A673 (cell line): ENCODE results near the gene SDK1. TPM values are rescaled to one million over a fixed set of nuclear protein-coding genes. Genes with fewer than 3 reads are reported as not detected.

Experiments
- BruUV-seq: library from RNA; stranded (reverse); fragments of 400-500 nt; replicated peaks from 2 replicates; lab custom pipeline; 2021; lab: Mats Ljungman, UMichigan
- CTCF ChIA-PET: fragments of 300-600 bp; sonication (Branson Sonifier 250); formaldehyde crosslinking; loops from one replicate; lab custom pipeline; 2022; ENCODE audit warnings: antibody characterized with exemption; lab: Charles Lee
- POLR2A ChIA-PET: fragments of 300-600 bp; sonication (Branson Sonifier 250); formaldehyde crosslinking; loops from one replicate; lab custom pipeline; 2022; ENCODE audit warnings: antibody characterized with exemption; ENCODE audit not compliant: low non-redundant PET; lab: Charles Lee
- DNase-seq: peaks from one replicate; pipeline ENCODE4 v3.0.0-alpha.2; 2015; ENCODE audit warnings: low spot score
- H3K27ac ChIP-seq: fragments of 200-600 bp; sonication (generic); 2 replicates; pipeline ENCODE4 v1.5.1; 2016; ENCODE audit warnings: mixed run types, low read depth, mild to moderate bottlenecking, mixed read lengths, antibody characterized with exemption, low read length; ENCODE audit not compliant: poor library complexity, severe bottlenecking
- H3K27me3 ChIP-seq: fragments of 200-600 bp; sonication (generic); replicated peaks from 2 replicates; pipeline ENCODE4 v1.6.1; 2017; ENCODE audit warnings: mixed run types, low read depth, mild to moderate bottlenecking, mixed read lengths, antibody characterized with exemption, low read length; ENCODE audit not compliant: insufficient read depth, poor library complexity
- H3K36me3 ChIP-seq: fragments of 200-600 bp; sonication (generic); 2 replicates; pipeline ENCODE4 v1.6.1; 2016; ENCODE audit warnings: mixed run types, mild to moderate bottlenecking, mixed read lengths, antibody characterized with exemption, low read length; ENCODE audit not compliant: insufficient read depth, poor library complexity, severe bottlenecking
- H3K4me1 ChIP-seq: fragments of 200-600 bp; sonication (generic); 2 replicates; pipeline ENCODE4 v1.6.1; 2017; ENCODE audit warnings: mixed run types, mild to moderate bottlenecking, mixed read lengths, antibody characterized with exemption, low read length; ENCODE audit not compliant: insufficient read depth, poor library complexity, severe bottlenecking
- H3K4me3 ChIP-seq: fragments of 200-600 bp; sonication (generic); 2 replicates; pipeline ENCODE4 v1.5.1; 2016; ENCODE audit warnings: low read depth, mixed run types, mild to moderate bottlenecking, mixed read lengths, low read length; ENCODE audit not compliant: poor library complexity, severe bottlenecking
- H3K9me3 ChIP-seq: fragments of 200-600 bp; sonication (generic); 2 replicates; pipeline ENCODE4 v1.6.1; 2016; ENCODE audit warnings: mixed run types, low read depth, mild to moderate bottlenecking, mixed read lengths, antibody characterized with exemption, low read length; ENCODE audit not compliant: poor library complexity, severe bottlenecking
- EZH2 ChIP-seq: fragments of 200-600 bp; sonication (generic); IDR thresholded peaks from 2 replicates; pipeline ENCODE4 v1.6.1; 2017; ENCODE audit warnings: borderline replicate concordance, low read depth, mild to moderate bottlenecking, mixed read lengths, antibody characterized with exemption, low read length; ENCODE audit not compliant: poor library complexity, severe bottlenecking
- intact Hi-C: fragments of 100-400 bp; cut with micrococcal nuclease; formaldehyde crosslinking; loops from one replicate; pipeline ENCODE4 v1.10.0; 2022; ENCODE audit not compliant: unreplicated experiment
- total RNA-seq: library from RNA; stranded (reverse); gene quantifications from 2 replicates; pipeline ENCODE4 v1.2.3, GENCODE V29; 2021
- TF ChIP-seq, protein P1 (sequence below): fragments of 300-800, 200-600 bp; sonication (generic); conservative IDR thresholded peaks from 2 replicates; pipeline ENCODE4 v1.5.1; 2017; ENCODE audit warnings: low read depth, mild to moderate bottlenecking, antibody characterized with exemption, low read length, moderate library complexity, mixed read lengths

SDK1 gene
- total RNA-seq, 1 experiment from 2014 or later = 14.7 TPM

GRCh38 chr7:4149645-4150044 lies 848.6 kb downstream of the SDK1 start:
- TF ChIP-seq, protein P1, sequence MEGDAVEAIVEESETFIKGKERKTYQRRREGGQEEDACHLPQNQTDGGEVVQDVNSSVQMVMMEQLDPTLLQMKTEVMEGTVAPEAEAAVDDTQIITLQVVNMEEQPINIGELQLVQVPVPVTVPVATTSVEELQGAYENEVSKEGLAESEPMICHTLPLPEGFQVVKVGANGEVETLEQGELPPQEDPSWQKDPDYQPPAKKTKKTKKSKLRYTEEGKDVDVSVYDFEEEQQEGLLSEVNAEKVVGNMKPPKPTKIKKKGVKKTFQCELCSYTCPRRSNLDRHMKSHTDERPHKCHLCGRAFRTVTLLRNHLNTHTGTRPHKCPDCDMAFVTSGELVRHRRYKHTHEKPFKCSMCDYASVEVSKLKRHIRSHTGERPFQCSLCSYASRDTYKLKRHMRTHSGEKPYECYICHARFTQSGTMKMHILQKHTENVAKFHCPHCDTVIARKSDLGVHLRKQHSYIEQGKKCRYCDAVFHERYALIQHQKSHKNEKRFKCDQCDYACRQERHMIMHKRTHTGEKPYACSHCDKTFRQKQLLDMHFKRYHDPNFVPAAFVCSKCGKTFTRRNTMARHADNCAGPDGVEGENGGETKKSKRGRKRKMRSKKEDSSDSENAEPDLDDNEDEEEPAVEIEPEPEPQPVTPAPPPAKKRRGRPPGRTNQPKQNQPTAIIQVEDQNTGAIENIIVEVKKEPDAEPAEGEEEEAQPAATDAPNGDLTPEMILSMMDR = no peak
- no peak for TF ChIP-seq EZH2
- CTCF ChIA-PET = no interaction called here
- no TSS peak for BruUV-seq

GRCh38 chr7:4150731-4151130 lies 849.7 kb downstream of the SDK1 start:
- Histone ChIP-seq H3K36me3 (no peaks in the 10 kb centered on the region), H3K4me3 (no peak overlapping the region), H3K4me1 (no peaks in the 10 kb centered on the region), H3K27me3 (no peaks in the 10 kb centered on the region), H3K27ac (no peak overlapping the region), H3K9me3 (no peaks in the 10 kb centered on the region)
- no peak for DNase-seq
- TF ChIP-seq, protein P1 = no peak
- no peak for TF ChIP-seq EZH2
- BruUV-seq = no TSS peak
- intact Hi-C loops = no loop called here
- CTCF ChIA-PET = no interaction called here
- POLR2A ChIA-PET = no interaction called here

More at GRCh38 chr7:4149645-4150044, 848.6 kb downstream of the SDK1 start:
- Histone ChIP-seq H3K9me3 (no peaks in the 10 kb centered on the region), H3K36me3 (no peaks in the 10 kb centered on the region), H3K4me1 (no peaks in the 10 kb centered on the region), H3K27me3 (no peaks in the 10 kb centered on the region), H3K27ac (no peak overlapping the region), H3K4me3 (no peak overlapping the region)
- POLR2A ChIA-PET = no interaction called here
- no peak for DNase-seq
- intact Hi-C loops = no loop called here

DNA sequence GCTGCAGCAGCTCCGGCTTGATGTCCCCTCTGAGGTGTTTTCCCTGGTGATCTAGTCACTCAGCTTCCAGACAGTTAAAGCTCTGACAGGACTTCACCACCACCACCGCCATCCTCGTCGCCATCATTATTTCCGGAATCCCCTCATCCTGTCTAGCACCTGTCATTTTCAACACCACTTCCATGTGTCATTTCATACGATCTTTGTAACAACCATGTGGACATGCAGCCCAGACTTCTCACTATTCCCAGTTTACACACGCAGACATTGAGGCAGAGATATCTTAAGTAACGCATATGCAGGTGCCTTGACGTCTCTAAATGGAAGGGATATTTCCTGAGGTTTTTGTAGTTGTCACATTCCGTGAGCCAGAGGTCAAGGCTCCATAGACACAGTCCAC lies 850.5 kb downstream of the SDK1 start:
- Histone ChIP-seq H3K36me3 (no peaks in the 10 kb centered on the region), H3K4me3 (no peak overlapping the region), H3K27me3 (no peaks in the 10 kb centered on the region), H3K27ac (no peak overlapping the region), H3K4me1 (no peaks in the 10 kb centered on the region), H3K9me3 (no peaks in the 10 kb centered on the region)
- ChIA-PET CTCF (no interaction called here), POLR2A (no interaction called here)
- intact Hi-C loops = no loop called here
- no TSS peak for BruUV-seq
- TF ChIP-seq, protein P1 = no peak
- no peak for TF ChIP-seq EZH2
- no peak for DNase-seq
